ENCODE results near the gene XCL2. TPM values are rescaled to one million over a fixed set of nuclear protein-coding genes. Genes with fewer than 3 reads are reported as not detected.

The XCL2 gene
- total and polyA plus RNA-seq, 10 of the 15 experiments (the other 5 are each of a cell fraction or from before 2014, with no cell fraction given) = 0.50 to 299 (median 4.8) TPM

DNA sequence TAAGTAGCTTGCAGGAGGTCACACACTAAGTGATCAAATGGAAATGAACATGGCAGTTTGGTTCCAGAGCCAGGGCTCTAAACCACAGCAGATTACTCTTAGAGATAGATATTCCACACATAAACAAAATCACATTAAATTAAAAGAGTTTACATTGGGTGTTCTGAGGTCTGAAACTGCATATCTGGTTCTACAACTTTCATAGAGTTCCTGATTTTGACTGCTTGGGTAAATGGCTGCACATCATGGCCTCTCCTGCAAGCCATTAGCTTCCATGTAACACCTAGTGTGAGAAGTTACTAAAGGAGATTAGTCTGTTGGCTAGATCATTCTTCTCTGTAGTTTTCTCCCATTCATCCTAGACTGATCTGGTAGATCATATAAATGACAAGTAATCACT, 12.8 kb upstream of the XCL2 start:
- H3K4me3 ChIP-seq = no peak overlapping the region
- H4K20me1 ChIP-seq (ENCODE audit: control insufficient read depth, insufficient read depth) = no peaks in the 10 kb centered on the region
- H3K4me2 ChIP-seq (ENCODE audit: control insufficient read depth, insufficient read depth) = no peak overlapping the region
- H3K27me3 ChIP-seq (replicated peaks in 1 of 2; ENCODE audit: control insufficient read depth in 2 of 2, insufficient read depth in 2 of 2, low read length in 1 of 2) = no peaks in the 10 kb centered on the region
- H3K79me2 ChIP-seq (ENCODE audit: control insufficient read depth, insufficient read depth, low read length) = no peaks in the 10 kb centered on the region
- H2AFZ ChIP-seq (ENCODE audit: control insufficient read depth, low read depth, low read length) = no peak overlapping the region
- intact Hi-C loops (cut with micrococcal nuclease; ENCODE audit: unreplicated experiment) = loop anchor here (10.0 kb wide), 1 partner anchor 92 kb away; no protein-coding TSS in a partner anchor
- ChIA-PET CTCF (interaction anchor here (1.1 to 5.3 kb wide), 7 partner anchors 14 to 116 kb away, joined by 3 to 28 read pairs (median 8); no protein-coding TSS in a partner anchor), RAD21 (ENCODE audit: unreplicated experiment) (interaction anchor here (1.2 to 8.0 kb wide), 7 partner anchors 21 to 90 kb away, joined by 3 to 218 read pairs (median 4); no protein-coding TSS in a partner anchor), SMC1A (ENCODE audit: uncharacterized antibody, unreplicated experiment) (interaction anchor here (0.9 to 8.0 kb wide), 10 partner anchors 8 to 214 kb away, joined by 3 to 257 read pairs (median 50); partner anchors contain the start of gene XCL1), POLR2A (interaction anchor here (0.5 to 7.3 kb wide), 7 partner anchors 21 to 840 kb away, joined by 3 to 56 read pairs (median 5); no protein-coding TSS in a partner anchor)
- ATAC-seq (no peak), DNase-seq (ENCODE audit: low read depth, low spot score) (no peak), FAIRE-seq (no peak)
- no peak overlapping the region for H3K27ac ChIP-seq (ENCODE audit: control insufficient read depth, insufficient read depth)
- H3K9me3 ChIP-seq (replicated peaks; ENCODE audit: control insufficient read depth, insufficient read depth, low read length) = no peaks in the 10 kb centered on the region
- no peaks in the 10 kb centered on the region; the same call in 1 of the 2 replicates for H3K4me1 ChIP-seq (ENCODE audit: control insufficient read depth, insufficient read depth, low read length)
- H3K36me3 ChIP-seq (ENCODE audit: control insufficient read depth in 2 of 2, insufficient read depth in 2 of 2, low read length in 1 of 2) = no peaks in the 10 kb centered on the region
- BruUV-seq (replicated peaks) = no TSS peak
- in situ Hi-C loops (cut with MboI) = no loop called here
- no peak overlapping the region for H3K9ac ChIP-seq (ENCODE audit: control insufficient read depth, insufficient read depth, low read length)
- TF ChIP-seq CBX5 (IDR thresholded peaks at IDR 0.05; ENCODE audit: low read depth) (no peak), NFYB (IDR thresholded peaks at IDR 0.05; ENCODE audit: insufficient read depth, low read depth, low read length) (no peak), KDM1A (IDR thresholded peaks at IDR 0.05; ENCODE audit: borderline replicate concordance) (no peak), HDGF (IDR thresholded peaks at IDR 0.05) (no peak), RUNX3 (IDR thresholded peaks at IDR 0.05; ENCODE audit: low read length) (no peak)
- TF ChIP-seq, protein P1, sequence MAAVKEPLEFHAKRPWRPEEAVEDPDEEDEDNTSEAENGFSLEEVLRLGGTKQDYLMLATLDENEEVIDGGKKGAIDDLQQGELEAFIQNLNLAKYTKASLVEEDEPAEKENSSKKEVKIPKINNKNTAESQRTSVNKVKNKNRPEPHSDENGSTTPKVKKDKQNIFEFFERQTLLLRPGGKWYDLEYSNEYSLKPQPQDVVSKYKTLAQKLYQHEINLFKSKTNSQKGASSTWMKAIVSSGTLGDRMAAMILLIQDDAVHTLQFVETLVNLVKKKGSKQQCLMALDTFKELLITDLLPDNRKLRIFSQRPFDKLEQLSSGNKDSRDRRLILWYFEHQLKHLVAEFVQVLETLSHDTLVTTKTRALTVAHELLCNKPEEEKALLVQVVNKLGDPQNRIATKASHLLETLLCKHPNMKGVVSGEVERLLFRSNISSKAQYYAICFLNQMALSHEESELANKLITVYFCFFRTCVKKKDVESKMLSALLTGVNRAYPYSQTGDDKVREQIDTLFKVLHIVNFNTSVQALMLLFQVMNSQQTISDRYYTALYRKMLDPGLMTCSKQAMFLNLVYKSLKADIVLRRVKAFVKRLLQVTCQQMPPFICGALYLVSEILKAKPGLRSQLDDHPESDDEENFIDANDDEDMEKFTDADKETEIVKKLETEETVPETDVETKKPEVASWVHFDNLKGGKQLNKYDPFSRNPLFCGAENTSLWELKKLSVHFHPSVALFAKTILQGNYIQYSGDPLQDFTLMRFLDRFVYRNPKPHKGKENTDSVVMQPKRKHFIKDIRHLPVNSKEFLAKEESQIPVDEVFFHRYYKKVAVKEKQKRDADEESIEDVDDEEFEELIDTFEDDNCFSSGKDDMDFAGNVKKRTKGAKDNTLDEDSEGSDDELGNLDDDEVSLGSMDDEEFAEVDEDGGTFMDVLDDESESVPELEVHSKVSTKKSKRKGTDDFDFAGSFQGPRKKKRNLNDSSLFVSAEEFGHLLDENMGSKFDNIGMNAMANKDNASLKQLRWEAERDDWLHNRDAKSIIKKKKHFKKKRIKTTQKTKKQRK (IDR thresholded peaks at IDR 0.05; ENCODE audit: low read depth, low read length) = no peak
